NCI-H2196 treated with DMSO at 0.1 percent for 48 hours (cell line): ENCODE results near the gene CNTNAP2.

Experiments
- DNase-seq: peaks from one replicate; lab custom pipeline; 2025; ENCODE audit not compliant: unreplicated experiment; lab: John Stamatoyannopoulos, UW

The CNTNAP2 gene

GRCh38 chr7:148344406-148344805 is 2227.8 kb downstream of the CNTNAP2 start:
- DNase-seq, result no peak

- DNase-seq, result no peak
These were observed 2231.4 kb downstream of the CNTNAP2 start for GRCh38 chr7:148347981-148348380.

- DNase-seq, result no peak
These were observed 2231.9 kb downstream of the CNTNAP2 start for GRCh38 chr7:148348466-148348865.

- no peak for DNase-seq
These were observed 2239.7 kb downstream of the CNTNAP2 start for GRCh38 chr7:148356303-148356702.

GRCh38 chr7:148362541-148362940 is 2245.9 kb downstream of the CNTNAP2 start:
- no peak for DNase-seq

GRCh38 chr7:148367731-148368475 is 2251.3 kb downstream of the CNTNAP2 start:
- DNase-seq, result no peak

GRCh38 chr7:148368562-148368961 is 2252.0 kb downstream of the CNTNAP2 start:
- no peak for DNase-seq

- DNase-seq, result no peak
These were observed 2254.8 kb downstream of the CNTNAP2 start for GRCh38 chr7:148371280-148371937.

GRCh38 chr7:148374396-148375259 is 2258.0 kb downstream of the CNTNAP2 start:
- no peak for DNase-seq

GRCh38 chr7:148379677-148380076 is 2263.1 kb downstream of the CNTNAP2 start:
- no peak for DNase-seq

GRCh38 chr7:148380596-148381419 is 2264.2 kb downstream of the CNTNAP2 start:
- no peak for DNase-seq

- DNase-seq, result no peak
These were observed 2266.0 kb downstream of the CNTNAP2 start for GRCh38 chr7:148382596-148382995.

GRCh38 chr7:148383651-148384050 is 2267.1 kb downstream of the CNTNAP2 start:
- DNase-seq, result no peak

- no peak for DNase-seq
These were observed 2268.5 kb downstream of the CNTNAP2 start for GRCh38 chr7:148385009-148385682.

- DNase-seq, result no peak
These were observed 2273.8 kb downstream of the CNTNAP2 start for GRCh38 chr7:148390381-148390780.

GRCh38 chr7:148391591-148391990 is 2275.0 kb downstream of the CNTNAP2 start:
- no peak for DNase-seq

GRCh38 chr7:148394582-148394981 is 2278.0 kb downstream of the CNTNAP2 start:
- no peak for DNase-seq

GRCh38 chr7:148395352-148395811 is 2278.8 kb downstream of the CNTNAP2 start:
- DNase-seq, result no peak

- no peak for DNase-seq
These were observed 2279.6 kb downstream of the CNTNAP2 start for GRCh38 chr7:148395990-148396716.
